Measurements from ENCODE around the gene TUFM. TPM values are rescaled to one million over a fixed set of nuclear protein-coding genes. Genes with fewer than 3 reads are reported as not detected.

The TUFM gene
- total RNA-seq, 1 experiment from 2014 or later, result 198 TPM

DNA sequence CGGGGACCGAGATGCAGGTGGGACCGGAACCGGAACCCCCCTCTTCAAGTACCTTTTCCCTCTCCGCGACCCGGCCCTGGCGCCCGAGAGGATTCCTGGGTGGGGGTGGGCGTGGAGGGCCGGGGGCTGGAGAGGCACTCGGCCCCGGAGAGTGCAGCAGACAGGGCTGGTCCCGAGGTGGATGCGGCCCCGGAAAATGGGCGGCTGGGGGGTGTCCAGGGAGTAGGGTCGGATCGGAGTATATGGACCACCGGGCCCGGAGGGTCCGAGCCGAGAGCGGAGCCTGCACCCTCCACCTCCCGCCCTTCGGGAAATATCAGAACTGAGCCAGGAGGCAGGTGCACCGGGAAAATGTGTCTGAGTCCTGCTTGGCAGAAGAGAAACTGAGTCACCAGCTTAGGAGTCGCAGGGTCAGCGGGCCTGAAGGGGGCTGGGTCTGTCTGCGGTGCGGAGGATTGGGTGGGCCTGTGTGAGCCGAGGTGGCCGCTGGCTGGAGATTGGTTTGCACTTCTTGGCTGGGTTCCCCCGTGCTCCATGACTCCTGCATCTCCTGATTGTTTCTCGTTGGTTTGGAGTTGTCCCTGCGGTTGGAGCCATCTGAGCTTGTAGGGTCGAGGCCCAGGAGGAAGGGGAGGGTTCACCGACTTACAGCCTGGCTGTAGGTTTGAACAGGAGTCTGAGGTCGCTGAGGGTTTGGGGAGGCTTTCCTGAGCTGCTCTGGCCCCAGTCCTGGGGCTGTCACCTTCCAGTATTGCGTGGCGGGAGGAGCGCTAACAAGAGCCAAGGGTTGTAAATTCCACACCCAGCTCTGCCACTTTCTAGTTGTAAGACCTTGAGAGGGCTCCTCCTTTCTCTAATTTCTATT is 18.0 kb upstream of the TUFM start:
- BruUV-seq (replicated peaks), result no TSS peak
- intact Hi-C loops (cut with micrococcal nuclease), result loop anchor here (1.0 to 5.0 kb wide), 2 partner anchors 38 to 83 kb away; no protein-coding TSS in a partner anchor
- no peak for DNase-seq (ENCODE audit: unreplicated experiment)
- no peaks in the 10 kb centered on the region for H3K9me3 Mint-ChIP-seq (ENCODE audit: unreplicated experiment)
- peaks cover 14% of the 10 kb centered on the region for H3K4me1 Mint-ChIP-seq (ENCODE audit: insufficient read depth, unreplicated experiment)
- CTCF ChIA-PET, result interaction anchor here (0.6 to 2.5 kb wide), 7 partner anchors 9 to 83 kb away, joined by 3 to 10 read pairs (median 5); no protein-coding TSS in a partner anchor
- POLR2A ChIA-PET, result interaction anchor here (0.7 to 5.5 kb wide), 16 partner anchors 8 to 1201 kb away, joined by 3 to 135 read pairs (median 7); partner anchors contain the start of genes ALDOA, ATXN2L, NFATC2IP and RABEP2
- peak overlapping the region; percentile 90 for H3K27ac Mint-ChIP-seq (ENCODE audit: low read depth, unreplicated experiment)
- H3K27me3 Mint-ChIP-seq (ENCODE audit: insufficient read depth, unreplicated experiment), result no peaks in the 10 kb centered on the region
- peak overlapping the region; percentile 94 for H3K4me3 Mint-ChIP-seq (ENCODE audit: unreplicated experiment)
- H3K36me3 Mint-ChIP-seq (ENCODE audit: insufficient read depth, unreplicated experiment), result peaks cover 38% of the 10 kb centered on the region
- TF ChIP-seq, protein P1, sequence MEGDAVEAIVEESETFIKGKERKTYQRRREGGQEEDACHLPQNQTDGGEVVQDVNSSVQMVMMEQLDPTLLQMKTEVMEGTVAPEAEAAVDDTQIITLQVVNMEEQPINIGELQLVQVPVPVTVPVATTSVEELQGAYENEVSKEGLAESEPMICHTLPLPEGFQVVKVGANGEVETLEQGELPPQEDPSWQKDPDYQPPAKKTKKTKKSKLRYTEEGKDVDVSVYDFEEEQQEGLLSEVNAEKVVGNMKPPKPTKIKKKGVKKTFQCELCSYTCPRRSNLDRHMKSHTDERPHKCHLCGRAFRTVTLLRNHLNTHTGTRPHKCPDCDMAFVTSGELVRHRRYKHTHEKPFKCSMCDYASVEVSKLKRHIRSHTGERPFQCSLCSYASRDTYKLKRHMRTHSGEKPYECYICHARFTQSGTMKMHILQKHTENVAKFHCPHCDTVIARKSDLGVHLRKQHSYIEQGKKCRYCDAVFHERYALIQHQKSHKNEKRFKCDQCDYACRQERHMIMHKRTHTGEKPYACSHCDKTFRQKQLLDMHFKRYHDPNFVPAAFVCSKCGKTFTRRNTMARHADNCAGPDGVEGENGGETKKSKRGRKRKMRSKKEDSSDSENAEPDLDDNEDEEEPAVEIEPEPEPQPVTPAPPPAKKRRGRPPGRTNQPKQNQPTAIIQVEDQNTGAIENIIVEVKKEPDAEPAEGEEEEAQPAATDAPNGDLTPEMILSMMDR (IDR thresholded peaks at IDR 0.05; ENCODE audit: unreplicated experiment), result no peak

- ChIA-PET POLR2A (interaction anchor here (1.2 to 4.2 kb wide), 5 partner anchors 10 to 89 kb away, joined by 4 to 33 read pairs (median 8); partner anchors contain the start of gene TUFM), CTCF (interaction anchor here (0.6 to 0.9 kb wide), 3 partner anchors 86 to 581 kb away, joined by 3 to 6 read pairs (median 3); no protein-coding TSS in a partner anchor)
- Mint-ChIP-seq H3K4me3 (ENCODE audit: unreplicated experiment) (no peak overlapping the region), H3K36me3 (ENCODE audit: insufficient read depth, unreplicated experiment) (peaks cover 12% of the 10 kb centered on the region), H3K27ac (ENCODE audit: low read depth, unreplicated experiment) (no peak overlapping the region), H3K4me1 (ENCODE audit: insufficient read depth, unreplicated experiment) (peaks cover 3% of the 10 kb centered on the region), H3K9me3 (ENCODE audit: unreplicated experiment) (no peaks in the 10 kb centered on the region), H3K27me3 (ENCODE audit: insufficient read depth, unreplicated experiment) (no peaks in the 10 kb centered on the region)
- no TSS peak for BruUV-seq (replicated peaks)
- intact Hi-C loops (cut with micrococcal nuclease), result no loop called here
- TF ChIP-seq, protein P1 (IDR thresholded peaks at IDR 0.05; ENCODE audit: unreplicated experiment), result no peak
- no peak for DNase-seq (ENCODE audit: unreplicated experiment)
These were observed 13.2 kb upstream of the TUFM start for GRCh38 chr16:28859326-28859725.

DNA sequence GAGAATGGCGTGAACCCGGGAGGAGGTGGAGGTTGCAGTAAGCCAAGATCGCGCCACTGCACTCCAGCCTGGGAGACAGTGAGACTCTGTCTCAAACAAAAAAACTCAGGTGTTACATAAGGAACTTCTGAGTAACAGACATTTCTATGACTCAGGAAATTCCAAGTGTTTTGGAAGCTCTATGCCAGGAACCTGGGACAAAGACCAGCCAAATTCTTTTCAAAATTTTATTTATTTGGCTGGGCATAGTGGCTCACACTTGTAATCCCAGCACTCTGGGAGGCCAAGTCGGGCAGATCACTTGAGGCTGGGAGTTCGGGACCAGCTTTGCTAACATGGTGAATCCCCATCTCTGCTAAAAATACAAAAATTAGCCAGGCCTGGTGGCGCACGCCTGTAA is 12.3 kb upstream of the TUFM start:
- POLR2A ChIA-PET, result interaction anchor here (0.7 to 4.2 kb wide), 9 partner anchors 9 to 89 kb away, joined by 3 to 33 read pairs (median 5); partner anchors contain the start of genes ATXN2L, RABEP2 and TUFM

More for the DNA sequence above, 12.3 kb upstream of the TUFM start:
- DNase-seq (ENCODE audit: unreplicated experiment), result peak; percentile 61
- Mint-ChIP-seq H3K4me3 (ENCODE audit: unreplicated experiment) (no peak overlapping the region), H3K9me3 (ENCODE audit: unreplicated experiment) (no peaks in the 10 kb centered on the region), H3K27me3 (ENCODE audit: insufficient read depth, unreplicated experiment) (no peaks in the 10 kb centered on the region), H3K4me1 (ENCODE audit: insufficient read depth, unreplicated experiment) (no peaks in the 10 kb centered on the region), H3K27ac (ENCODE audit: low read depth, unreplicated experiment) (no peak overlapping the region), H3K36me3 (ENCODE audit: insufficient read depth, unreplicated experiment) (peaks cover 12% of the 10 kb centered on the region)
- intact Hi-C loops (cut with micrococcal nuclease), result no loop called here
- TF ChIP-seq, protein P1 (IDR thresholded peaks at IDR 0.05; ENCODE audit: unreplicated experiment), result no peak
- CTCF ChIA-PET, result interaction anchor here (0.5 to 0.9 kb wide), 4 partner anchors 22 to 115 kb away, joined by 3 to 6 read pairs (median 4); no protein-coding TSS in a partner anchor
- BruUV-seq (replicated peaks), result no TSS peak
